ENCODE results near the gene PTS.
A peak's percentile ranks its signal among the peaks of the same experiment; 100 is the strongest.

Gene PTS

GRCh38 chr11:112267188-112267591, 41.0 kb downstream of the PTS start:
- DNase-seq = no peak

DNA sequence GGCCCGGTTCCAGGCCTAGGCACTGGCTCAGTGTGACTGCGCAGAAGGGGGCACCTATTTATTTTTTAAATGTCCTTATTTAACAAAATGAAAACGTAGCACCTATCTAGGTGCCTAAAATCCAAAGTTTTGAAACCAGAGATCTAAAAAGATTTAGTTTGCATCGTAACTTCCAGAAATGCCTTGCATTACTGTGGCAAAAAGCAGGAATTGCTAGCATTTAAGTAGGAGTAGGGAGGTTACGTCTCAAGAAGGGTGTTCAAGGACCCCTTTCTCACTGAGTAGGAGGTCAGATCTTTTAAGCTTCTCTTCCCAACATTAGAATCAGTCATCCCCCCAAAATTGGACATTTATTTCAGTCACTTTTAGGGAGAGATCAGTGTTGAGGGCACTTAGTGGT, 42.2 kb downstream of the PTS start:
- DNase-seq = no peak

- DNase-seq = no peak
Measured at GRCh38 chr11:112269139-112269538, 42.9 kb downstream of the PTS start.

- DNase-seq = no peak
Measured at GRCh38 chr11:112270551-112271180, 44.4 kb downstream of the PTS start.

GRCh38 chr11:112271242-112271641, 45.0 kb downstream of the PTS start:
- no peak for DNase-seq

DNA sequence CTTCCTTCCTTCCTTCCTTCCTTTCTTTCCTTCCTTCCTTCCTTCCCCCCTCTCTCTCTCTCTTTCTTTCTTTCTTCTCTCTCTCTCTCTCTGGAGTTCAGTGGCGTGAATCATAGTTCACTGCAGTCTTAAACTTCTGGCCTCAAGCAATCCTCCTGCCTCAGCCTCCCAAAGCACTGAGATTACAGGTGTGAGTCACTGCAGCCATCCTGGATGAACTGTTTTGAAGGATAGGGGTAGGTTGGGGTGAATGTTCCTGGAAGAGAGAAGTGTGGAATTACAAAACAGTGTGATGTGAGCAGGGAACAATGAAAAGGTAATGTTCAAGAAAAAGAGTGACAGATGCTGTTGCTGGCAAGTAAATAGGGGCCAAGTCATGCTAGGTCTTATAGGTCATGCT, 46.8 kb downstream of the PTS start:
- no peak for DNase-seq

DNA sequence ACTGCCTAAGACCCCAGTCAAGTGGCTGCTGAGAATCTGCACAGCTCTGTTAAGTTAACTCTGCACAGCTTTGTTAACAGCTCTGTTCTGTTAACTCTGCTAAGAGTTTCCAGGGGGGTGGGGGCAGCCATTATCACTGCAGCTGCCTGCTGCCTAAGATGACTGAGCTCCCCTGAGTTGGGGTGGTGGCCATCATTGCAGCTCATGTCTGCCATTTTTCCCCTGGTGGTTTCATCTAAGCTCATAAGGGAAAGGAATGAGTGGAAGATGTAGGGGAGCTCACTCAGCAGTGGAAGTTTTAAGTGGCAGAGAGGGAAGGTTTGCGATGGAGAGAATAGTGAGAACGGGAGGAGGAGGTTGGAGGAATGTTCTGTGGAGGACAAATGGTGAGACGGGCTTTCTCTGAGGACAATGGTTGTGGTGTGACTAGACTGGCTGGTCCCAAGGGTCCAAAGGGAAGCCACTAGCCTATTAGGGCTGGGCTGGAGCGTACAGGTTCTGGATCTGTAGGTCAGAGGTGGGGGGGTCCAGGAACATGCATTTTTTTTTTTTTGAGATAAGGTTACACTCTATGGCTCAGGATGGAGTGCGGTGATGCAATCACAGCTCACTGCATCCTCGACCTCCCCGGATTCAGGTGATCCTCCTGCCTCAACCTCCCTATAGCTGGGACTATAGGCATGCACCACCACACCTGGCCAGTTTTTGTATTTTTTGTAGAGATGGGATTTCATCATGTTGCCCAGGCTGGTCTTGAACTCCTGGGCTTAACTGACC, 48.0 kb downstream of the PTS start:
- no peak for DNase-seq

- no peak for DNase-seq
Measured at GRCh38 chr11:112277029-112277428, 50.8 kb downstream of the PTS start.

GRCh38 chr11:112277941-112278340, 51.7 kb downstream of the PTS start:
- no peak for DNase-seq

DNA sequence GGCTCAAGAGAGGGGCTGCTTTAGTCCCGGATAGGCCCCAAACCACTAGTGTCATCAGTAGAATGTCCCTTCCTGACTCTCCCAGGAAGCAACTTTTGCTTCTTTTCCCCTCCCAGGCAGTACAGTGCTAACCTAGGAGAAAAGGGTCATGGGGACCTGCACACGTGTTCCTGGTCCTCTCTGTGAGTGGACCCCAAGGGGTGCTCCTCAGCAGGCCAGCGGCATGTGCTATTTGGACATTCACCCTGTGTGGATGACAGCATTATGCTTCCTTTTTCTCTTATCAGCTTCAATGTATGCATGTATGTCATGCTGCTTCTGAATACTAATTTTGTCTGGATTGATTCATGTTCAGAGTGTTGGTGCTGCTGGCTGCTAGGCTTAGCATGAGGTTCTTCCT, 52.6 kb downstream of the PTS start:
- no peak for DNase-seq

- peak; percentile 72 for DNase-seq
Measured at GRCh38 chr11:112279901-112280267, 53.7 kb downstream of the PTS start.

GRCh38 chr11:112280268-112281126, 54.3 kb downstream of the PTS start:
- peak; percentile 77 for DNase-seq

GRCh38 chr11:112281726-112282125, 55.5 kb downstream of the PTS start:
- DNase-seq = no peak

Data from CD4-positive, alpha-beta T cell treated with Interleukin-15 for 1 hour (primary cell).